GM12878 (cell line): ENCODE measurements around the gene PLSCR1. TPM values are rescaled to one million over a fixed set of nuclear protein-coding genes. Genes with fewer than 3 reads are reported as not detected.

Experiments
- ATAC-seq: fragments of 200-7000 bp; cut with Tn5 transposase; 3 replicates; pipeline ENCODE4 v1.9.1; 2020; ENCODE audit warnings: mild to moderate bottlenecking, moderate library complexity
- BruUV-seq: library from RNA; stranded (reverse); fragments of 400-500 nt; replicated peaks from 2 replicates; lab custom pipeline; 2021; lab: Mats Ljungman, UMichigan
- CTCF ChIA-PET: fragments of 300-600 bp; sonication (Branson Sonifier 250); formaldehyde crosslinking; extraction: SDS; loops from one replicate; lab custom pipeline; 2021; ENCODE audit warnings: inconsistent platforms; lab: Yijun Ruan, JAX
- POLR2A ChIA-PET: fragments of 350-600 bp; formaldehyde crosslinking; extraction: SDS; loops from one replicate; lab custom pipeline; 2021; ENCODE audit warnings: inconsistent platforms; lab: Charles Lee
- RAD21 ChIA-PET: fragments of 300-600 bp; sonication (Branson Sonifier 250); formaldehyde crosslinking; loops from one replicate; lab custom pipeline; 2023; ENCODE audit warnings: antibody characterized with exemption; ENCODE audit not compliant: unreplicated experiment; lab: Charles Lee
- SMC1A ChIA-PET: fragments of 300-600 bp; sonication (Branson Sonifier 250); formaldehyde crosslinking; loops from one replicate; lab custom pipeline; 2023; ENCODE audit not compliant: unreplicated experiment, uncharacterized antibody; lab: Charles Lee
- DNase-seq: peaks from one replicate; pipeline ENCODE4 v3.0.0-alpha.2; 2011; ENCODE audit warnings: low read depth, low spot score
- FAIRE-seq: peaks from 3 replicates; lab custom pipeline; 2011; peaks lifted over from hg19 to GRCh38; lab: Jason Lieb, UNC
- H2AFZ ChIP-seq: 2 replicates; pipeline ENCODE4 v1.6.0; 2011; ENCODE audit warnings: low read depth, low read length, control low read depth; ENCODE audit not compliant: control insufficient read depth
- H3K27ac ChIP-seq: 2 replicates; pipeline ENCODE4 v1.5.1; 2011; ENCODE audit warnings: control low read depth; ENCODE audit not compliant: control insufficient read depth, insufficient read depth
- H3K27me3 ChIP-seq, 2 experiments: replicated peaks in 1 of 2; 2 replicates each; pipeline versions ENCODE4 v1.6.0 to v1.6.1; 2011; ENCODE audit warnings: low read length in 1 of 2; ENCODE audit not compliant: control insufficient read depth in 2 of 2, insufficient read depth in 2 of 2
- H3K36me3 ChIP-seq, 2 experiments: 2 replicates each; pipeline ENCODE4 v1.5.1; 2011; ENCODE audit warnings: low read length in 1 of 2; ENCODE audit not compliant: control insufficient read depth in 2 of 2, insufficient read depth in 2 of 2
- H3K4me1 ChIP-seq: 2 replicates; pipeline ENCODE4 v1.6.1; 2011; ENCODE audit warnings: mild to moderate bottlenecking, low read length, moderate library complexity, mixed read lengths; ENCODE audit not compliant: control insufficient read depth, insufficient read depth
- H3K4me2 ChIP-seq: 2 replicates; pipeline ENCODE4 v1.6.0; 2011; ENCODE audit warnings: control low read depth; ENCODE audit not compliant: control insufficient read depth, insufficient read depth
- H3K4me3 ChIP-seq: fragments of 200-600 bp; sonication (generic); 2 replicates; pipeline ENCODE4 v1.5.1; 2016
- H3K79me2 ChIP-seq: 2 replicates; pipeline ENCODE4 v1.6.0; 2011; ENCODE audit warnings: low read length; ENCODE audit not compliant: control insufficient read depth, insufficient read depth
- H3K9ac ChIP-seq: 2 replicates; pipeline ENCODE4 v1.8.0; 2011; ENCODE audit warnings: low read length, control low read depth, mixed read lengths; ENCODE audit not compliant: control insufficient read depth, insufficient read depth
- H3K9me3 ChIP-seq: replicated peaks from 3 replicates; pipeline ENCODE4 v1.5.1; 2011; ENCODE audit warnings: mild to moderate bottlenecking, low read length; ENCODE audit not compliant: control insufficient read depth, insufficient read depth
- H4K20me1 ChIP-seq: 2 replicates; pipeline ENCODE4 v1.6.0; 2011; ENCODE audit not compliant: control insufficient read depth, insufficient read depth
- CBFB ChIP-seq: IDR thresholded peaks from 2 replicates; pipeline ENCODE4 v1.6.1; 2016; ENCODE audit warnings: antibody characterized with exemption, low read depth
- DPF2 ChIP-seq: fragments of 450-650 bp; IDR thresholded peaks from 2 replicates; pipeline ENCODE4 v1.6.1; 2017; ENCODE audit warnings: mild to moderate bottlenecking
- GATAD2B ChIP-seq: fragments of 450-650 bp; conservative IDR thresholded peaks from 2 replicates; pipeline ENCODE4 v1.6.1; 2017; ENCODE audit warnings: low read depth, mild to moderate bottlenecking, moderate library complexity
- HDGF ChIP-seq: fragments of 450-650 bp; IDR thresholded peaks from 2 replicates; pipeline ENCODE4 v1.6.1; 2016; ENCODE audit warnings: antibody characterized with exemption
- HSF1 ChIP-seq: fragments of 150-350 bp; IDR thresholded peaks from 2 replicates; pipeline ENCODE4 v1.6.1; 2014; ENCODE audit warnings: mild to moderate bottlenecking, low read depth, low read length
- JUNB ChIP-seq: IDR thresholded peaks from 2 replicates; pipeline ENCODE4 v1.6.1; 2016; ENCODE audit warnings: antibody characterized with exemption, mild to moderate bottlenecking
- JUND ChIP-seq: IDR thresholded peaks from 2 replicates; pipeline ENCODE4 v1.6.1; 2012; ENCODE audit warnings: low read depth, mild to moderate bottlenecking, low read length, improper control_type of control experiment, moderate library complexity
- NR2C2 ChIP-seq: IDR thresholded peaks from 2 replicates; pipeline ENCODE4 v1.6.1; 2011; ENCODE audit warnings: borderline replicate concordance, low read depth; ENCODE audit not compliant: control insufficient read depth, insufficient read length
- PKNOX1 ChIP-seq: fragments of 450-650 bp; IDR thresholded peaks from 2 replicates; pipeline ENCODE4 v1.6.1; 2016; ENCODE audit warnings: mild to moderate bottlenecking
- SUZ12 ChIP-seq: fragments of 200-600 bp; sonication (generic); IDR thresholded peaks from one replicate; pipeline ENCODE4 v1.6.1; 2018; ENCODE audit warnings: antibody characterized with exemption, mild to moderate bottlenecking; ENCODE audit not compliant: unreplicated experiment
- TBL1XR1 ChIP-seq: IDR thresholded peaks from 2 replicates; pipeline ENCODE4 v1.6.1; 2012; ENCODE audit warnings: low read depth, low read length, improper control_type of control experiment
- ZBTB40 ChIP-seq: fragments of 450-650 bp; IDR thresholded peaks from 2 replicates; pipeline ENCODE4 v1.6.1; 2016; ENCODE audit warnings: mild to moderate bottlenecking, moderate library complexity, borderline replicate concordance
- ZNF622 ChIP-seq: fragments of 450-650 bp; IDR thresholded peaks from 2 replicates; pipeline ENCODE4 v1.6.1; 2017; ENCODE audit warnings: mild to moderate bottlenecking, inconsistent platforms
- ZSCAN29 ChIP-seq: fragments of 450-650 bp; IDR thresholded peaks from 2 replicates; pipeline ENCODE4 v1.6.1; 2017; ENCODE audit warnings: mild to moderate bottlenecking, moderate library complexity
- WGBS: methylation state at CpG from one replicate; pipeline ENCODE4 v1.1.6; 2016; ENCODE audit warnings: low lambda C conversion rate; ENCODE audit not compliant: insufficient replicate concordance, insufficient coverage; ENCODE audit errors: missing lambda C conversion rate; 5-methylcytosine and 5-hydroxymethylcytosine counted together
- in situ Hi-C: fragments of 300-500 bp; cut with MboI; formaldehyde crosslinking; loops from 9 replicates; pipeline ENCODE4 v1.14.3; 2018; ENCODE audit warnings: mixed read lengths
- intact Hi-C: fragments of 100-400 bp; cut with micrococcal nuclease; formaldehyde crosslinking; loops from one replicate; pipeline ENCODE4 v1.14.2; 2022; ENCODE audit not compliant: unreplicated experiment
- polyA plus RNA-seq, 11 experiments: library from polyadenylated mRNA; depleted of rRNA in 4 of 11; unstranded in 6 of 11; stranded (reverse) in 5 of 11; fragments of >200 nt; fragmentation: Nextera tagmentation in 4 of 11; fragmentation: Illumina TruSeq in 1 of 11; extraction: Ambion mirVana in 4 of 11; extraction: Trizol in 1 of 11; gene quantifications; 1 replicate in 1 of 11; 2 replicates in 10 of 11; pipeline versions ENCODE4 v1.2.1 to v1.2.3, GENCODE V29; 2011 to 2016; ENCODE audit warnings: inconsistent platforms in 2 of 11, missing spikeins in 2 of 11, low read depth in 1 of 11
- total RNA-seq, 4 experiments: library from RNA; depleted of rRNA in 3 of 4; stranded (reverse); fragments of >200 nt in 3 of 4; fragmentation: Illumina TruSeq in 1 of 4; extraction: Trizol in 1 of 4; gene quantifications; 2 replicates each; pipeline versions ENCODE4 v1.2.1 to v1.2.3, GENCODE V29; 2013 to 2021
- TF ChIP-seq, protein P1 (sequence below): fragments of 450-650 bp; IDR thresholded peaks from 2 replicates; pipeline ENCODE4 v1.6.1; 2017; ENCODE audit warnings: mild to moderate bottlenecking

The PLSCR1 gene
- total and polyA plus RNA-seq, 10 of the 15 experiments (the other 5 are each of a cell fraction or from before 2014, with no cell fraction given) = 35.4 to 77.8 (median 41.1) TPM

- H3K27ac ChIP-seq = no peak overlapping the region
- H3K4me2 ChIP-seq = no peak overlapping the region
- ChIA-PET POLR2A (no interaction called here), RAD21 (no interaction called here), CTCF (interaction anchor here (0.7 to 1.9 kb wide), 7 partner anchors 13 to 394 kb away, joined by 3 to 13 read pairs (median 3); partner anchors contain the start of gene PLSCR1), SMC1A (interaction anchor here (1.1 to 1.7 kb wide), 2 partner anchors 12 to 13 kb away, joined by 3 read pairs; no protein-coding TSS in a partner anchor)
- H3K9me3 ChIP-seq = no peaks in the 10 kb centered on the region; the same call in 1 of the 3 replicates
- H3K9ac ChIP-seq = no peak overlapping the region
- H4K20me1 ChIP-seq = no peaks in the 10 kb centered on the region
- H3K4me1 ChIP-seq = no peaks in the 10 kb centered on the region
- FAIRE-seq = no peak
- DNase-seq = no peak
- no peaks in the 10 kb centered on the region for H3K79me2 ChIP-seq
- 4% methylated on average over 1 of the region's 1 CpG for WGBS
- in situ Hi-C loops = loop anchor here (25.0 kb wide), 1 partner anchor 519 kb away; no protein-coding TSS in a partner anchor
- H2AFZ ChIP-seq = no peak overlapping the region
- intact Hi-C loops = no loop called here
- ATAC-seq = no peak
- no peak overlapping the region for H3K4me3 ChIP-seq
- BruUV-seq = no TSS peak
- H3K36me3 ChIP-seq = no peaks in the 10 kb centered on the region
- no peaks in the 10 kb centered on the region for H3K27me3 ChIP-seq
- no peak for TF ChIP-seq NR2C2
- no peak for TF ChIP-seq HDGF
- no peak for TF ChIP-seq ZSCAN29
- no peak for TF ChIP-seq GATAD2B
- TF ChIP-seq ZBTB40 = no peak
- no peak for TF ChIP-seq CBFB
- TF ChIP-seq JUNB = no peak
- no peak for TF ChIP-seq DPF2
- no peak for TF ChIP-seq JUND
- TF ChIP-seq SUZ12 = no peak
- no peak for TF ChIP-seq TBL1XR1
- no peak for TF ChIP-seq HSF1
- TF ChIP-seq PKNOX1 = no peak
- TF ChIP-seq, protein P1, sequence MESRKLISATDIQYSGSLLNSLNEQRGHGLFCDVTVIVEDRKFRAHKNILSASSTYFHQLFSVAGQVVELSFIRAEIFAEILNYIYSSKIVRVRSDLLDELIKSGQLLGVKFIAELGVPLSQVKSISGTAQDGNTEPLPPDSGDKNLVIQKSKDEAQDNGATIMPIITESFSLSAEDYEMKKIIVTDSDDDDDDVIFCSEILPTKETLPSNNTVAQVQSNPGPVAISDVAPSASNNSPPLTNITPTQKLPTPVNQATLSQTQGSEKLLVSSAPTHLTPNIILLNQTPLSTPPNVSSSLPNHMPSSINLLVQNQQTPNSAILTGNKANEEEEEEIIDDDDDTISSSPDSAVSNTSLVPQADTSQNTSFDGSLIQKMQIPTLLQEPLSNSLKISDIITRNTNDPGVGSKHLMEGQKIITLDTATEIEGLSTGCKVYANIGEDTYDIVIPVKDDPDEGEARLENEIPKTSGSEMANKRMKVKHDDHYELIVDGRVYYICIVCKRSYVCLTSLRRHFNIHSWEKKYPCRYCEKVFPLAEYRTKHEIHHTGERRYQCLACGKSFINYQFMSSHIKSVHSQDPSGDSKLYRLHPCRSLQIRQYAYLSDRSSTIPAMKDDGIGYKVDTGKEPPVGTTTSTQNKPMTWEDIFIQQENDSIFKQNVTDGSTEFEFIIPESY = no peak
- no peak for TF ChIP-seq ZNF622
Observed at GRCh38 chr3:146581080-146581601, 36.7 kb upstream of the PLSCR1 start.
